HFF-Myc (cell line): ENCODE results near the gene SH2D2A.

ENCODE experiments used
- DNase-seq: peaks from one replicate; pipeline ENCODE4 v3.0.0-alpha.2; 2011; ENCODE audit warnings: low read depth; ENCODE audit errors: extremely low read depth
- H3K4me3 ChIP-seq: replicated peaks from 2 replicates; pipeline ENCODE4 v1.5.1; 2011; ENCODE audit warnings: low read depth, mild to moderate bottlenecking, control low read depth, low read length
- TF ChIP-seq, protein P1 (sequence below): IDR thresholded peaks from 2 replicates; pipeline ENCODE4 v1.5.1; 2012; ENCODE audit warnings: mild to moderate bottlenecking, low read depth, low read length, control low read depth; ENCODE audit errors: missing control alignments

The SH2D2A gene

DNA sequence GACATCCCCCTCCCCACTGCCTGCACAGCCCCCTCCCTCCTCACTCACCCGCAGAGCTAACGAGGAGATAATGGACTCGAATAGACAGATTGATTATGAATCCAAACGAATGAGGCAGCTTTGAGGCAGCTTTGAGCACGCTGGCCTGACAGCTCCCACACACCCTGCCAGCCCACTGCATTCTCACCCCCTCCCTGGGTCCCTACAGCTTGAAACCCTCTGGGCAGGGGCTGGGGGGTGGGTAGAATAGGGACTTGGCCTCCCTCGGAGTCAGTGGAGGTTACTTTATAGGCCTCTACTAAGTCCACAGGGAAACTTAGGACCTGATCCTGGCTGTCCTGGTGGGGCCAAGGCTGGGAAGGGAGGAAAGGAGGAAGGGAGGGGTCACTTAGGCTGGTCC is 45.9 kb upstream of the SH2D2A start:
- TF ChIP-seq, protein P1, sequence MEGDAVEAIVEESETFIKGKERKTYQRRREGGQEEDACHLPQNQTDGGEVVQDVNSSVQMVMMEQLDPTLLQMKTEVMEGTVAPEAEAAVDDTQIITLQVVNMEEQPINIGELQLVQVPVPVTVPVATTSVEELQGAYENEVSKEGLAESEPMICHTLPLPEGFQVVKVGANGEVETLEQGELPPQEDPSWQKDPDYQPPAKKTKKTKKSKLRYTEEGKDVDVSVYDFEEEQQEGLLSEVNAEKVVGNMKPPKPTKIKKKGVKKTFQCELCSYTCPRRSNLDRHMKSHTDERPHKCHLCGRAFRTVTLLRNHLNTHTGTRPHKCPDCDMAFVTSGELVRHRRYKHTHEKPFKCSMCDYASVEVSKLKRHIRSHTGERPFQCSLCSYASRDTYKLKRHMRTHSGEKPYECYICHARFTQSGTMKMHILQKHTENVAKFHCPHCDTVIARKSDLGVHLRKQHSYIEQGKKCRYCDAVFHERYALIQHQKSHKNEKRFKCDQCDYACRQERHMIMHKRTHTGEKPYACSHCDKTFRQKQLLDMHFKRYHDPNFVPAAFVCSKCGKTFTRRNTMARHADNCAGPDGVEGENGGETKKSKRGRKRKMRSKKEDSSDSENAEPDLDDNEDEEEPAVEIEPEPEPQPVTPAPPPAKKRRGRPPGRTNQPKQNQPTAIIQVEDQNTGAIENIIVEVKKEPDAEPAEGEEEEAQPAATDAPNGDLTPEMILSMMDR = no peak
- DNase-seq = no peak
- H3K4me3 ChIP-seq = no peak overlapping the region

DNA sequence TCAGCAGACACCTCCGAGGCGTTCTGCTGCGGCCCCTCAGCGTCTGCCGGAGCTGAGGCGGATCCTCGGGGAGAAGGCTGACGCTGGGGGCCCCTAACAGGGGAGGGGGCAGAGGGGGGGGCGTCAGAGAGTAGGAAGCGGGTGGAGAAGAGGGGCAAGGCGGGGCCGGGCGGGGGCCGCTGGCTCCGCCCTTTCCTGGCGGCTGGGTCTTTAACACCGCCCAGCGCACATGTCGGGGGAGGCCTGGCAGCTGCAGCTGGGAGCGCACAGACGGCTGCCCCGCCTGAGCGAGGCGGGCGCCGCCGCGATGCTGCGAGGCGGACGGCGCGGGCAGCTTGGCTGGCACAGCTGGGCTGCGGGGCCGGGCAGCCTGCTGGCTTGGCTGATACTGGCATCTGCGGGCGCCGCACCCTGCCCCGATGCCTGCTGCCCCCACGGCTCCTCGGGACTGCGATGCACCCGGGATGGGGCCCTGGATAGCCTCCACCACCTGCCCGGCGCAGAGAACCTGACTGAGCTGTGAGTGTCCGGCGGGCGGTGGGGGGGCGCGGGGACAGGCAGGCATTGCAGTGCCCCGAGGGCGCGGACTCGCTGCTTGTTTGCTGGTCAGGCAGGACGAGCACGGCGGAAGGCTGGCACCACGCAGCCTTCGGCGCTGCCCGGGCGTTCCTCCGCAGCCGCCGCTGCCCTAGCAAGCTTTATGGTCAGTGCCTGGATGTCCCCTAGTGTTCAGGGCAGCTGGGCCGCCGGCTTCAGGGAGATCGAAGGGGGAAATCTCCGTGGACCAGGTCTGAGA is 44.2 kb upstream of the SH2D2A start, which contains the start of gene NTRK1:
NTRK1 (plus strand) TSS at position 238 of the 796 bp plus-strand sequence; CDS start at position 308, 70 bp downstream.
- DNase-seq = no peak
- TF ChIP-seq, protein P1 = no peak
- H3K4me3 ChIP-seq = peak within 1 kb of the TSS; percentile 28

DNA sequence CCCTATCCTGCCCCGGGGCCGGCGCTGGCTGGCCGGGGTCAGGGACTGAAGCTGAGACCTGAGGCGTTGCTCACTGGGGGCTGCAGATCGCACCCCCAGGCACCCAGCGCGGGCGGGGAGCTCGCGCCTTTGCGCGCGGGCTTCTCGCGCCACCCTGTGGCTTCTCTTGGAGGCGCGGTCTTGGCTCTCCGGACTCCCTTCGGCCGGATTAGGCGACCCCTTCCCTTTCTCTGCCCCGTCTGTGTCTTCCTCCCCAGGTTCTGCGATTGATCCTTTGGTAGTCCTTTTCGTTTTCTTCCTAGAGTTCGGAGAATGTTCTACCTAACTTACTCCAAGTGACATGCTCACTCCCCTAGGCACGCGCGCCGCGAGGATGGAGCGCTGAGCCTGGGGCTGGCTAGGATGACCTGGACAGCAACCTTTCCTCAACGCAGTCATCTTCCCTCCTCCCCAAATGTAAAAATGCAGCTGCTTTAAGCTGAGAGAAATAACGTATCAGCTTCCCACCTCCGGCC is 43.5 kb upstream of the SH2D2A start:
- TF ChIP-seq, protein P1 = peak; percentile 82
- DNase-seq = no peak
- H3K4me3 ChIP-seq = peak overlapping the region; percentile 28

DNA sequence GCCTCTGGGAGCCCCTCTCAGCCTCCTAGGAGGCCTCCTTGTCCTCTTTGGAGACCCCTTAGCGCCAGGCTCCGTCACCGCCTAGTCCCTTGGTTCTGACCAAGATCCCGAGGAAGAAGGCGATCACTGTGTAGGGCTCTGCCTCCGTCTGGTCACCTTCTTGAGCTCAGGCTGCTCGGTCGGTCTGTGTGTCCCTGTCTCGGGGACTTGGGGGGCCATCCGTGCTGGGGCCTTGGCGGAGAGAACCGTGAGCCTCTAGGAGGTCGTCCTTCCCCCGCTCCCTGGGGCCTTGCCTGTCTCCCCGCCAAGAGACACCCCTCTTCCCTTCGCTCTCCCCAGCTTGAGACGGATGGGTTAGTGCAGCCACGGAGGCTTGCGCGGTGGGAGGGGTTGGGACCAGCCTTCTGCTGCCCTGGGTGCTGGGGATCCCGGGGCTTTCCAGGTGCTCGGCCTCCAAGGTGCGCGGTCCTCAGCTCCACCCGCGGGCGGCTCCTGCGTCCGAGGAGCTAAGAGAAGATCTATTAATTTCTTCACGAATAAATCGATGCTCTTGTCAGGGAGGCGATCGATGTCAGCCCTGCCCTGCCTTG is 43.0 kb upstream of the SH2D2A start:
- peak overlapping the region; percentile 28 for H3K4me3 ChIP-seq
- DNase-seq = no peak
- TF ChIP-seq, protein P1 = no peak

DNA sequence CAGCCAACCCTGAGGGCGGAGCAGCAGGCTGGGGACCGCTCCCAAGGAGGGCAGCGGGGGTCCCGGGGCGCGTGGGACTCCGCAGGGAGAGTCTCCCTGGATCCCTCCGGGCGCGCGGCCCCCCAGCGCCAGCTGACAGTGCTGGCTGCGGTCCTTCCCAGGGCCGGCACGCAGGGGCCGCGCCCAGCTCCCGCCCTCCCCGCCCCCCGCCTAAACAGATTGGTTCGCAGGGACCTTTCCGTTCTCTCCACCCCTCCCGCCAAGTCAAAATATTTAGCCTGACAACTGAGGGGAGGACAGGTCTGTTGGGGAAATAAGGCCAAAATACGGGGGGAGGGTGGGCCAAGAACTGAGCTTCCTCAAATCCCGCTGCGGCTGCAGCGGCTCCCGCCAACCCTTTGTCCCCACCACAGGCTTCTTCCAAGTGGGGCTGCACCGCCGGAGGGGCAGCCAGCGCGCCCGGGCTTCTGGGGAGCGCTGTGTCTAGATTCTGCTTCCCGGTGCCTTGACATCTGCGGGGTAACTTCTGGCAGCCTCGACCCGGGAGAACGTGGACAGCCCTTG is 42.4 kb upstream of the SH2D2A start, which contains the start of gene INSRR:
INSRR (minus strand) TSS at position 159 of the 564 bp plus-strand sequence. CDS start 496 bp downstream, outside the sequence.
- peak within 1 kb of the TSS; percentile 28 for H3K4me3 ChIP-seq
- DNase-seq = no peak
- TF ChIP-seq, protein P1 = no peak

DNA sequence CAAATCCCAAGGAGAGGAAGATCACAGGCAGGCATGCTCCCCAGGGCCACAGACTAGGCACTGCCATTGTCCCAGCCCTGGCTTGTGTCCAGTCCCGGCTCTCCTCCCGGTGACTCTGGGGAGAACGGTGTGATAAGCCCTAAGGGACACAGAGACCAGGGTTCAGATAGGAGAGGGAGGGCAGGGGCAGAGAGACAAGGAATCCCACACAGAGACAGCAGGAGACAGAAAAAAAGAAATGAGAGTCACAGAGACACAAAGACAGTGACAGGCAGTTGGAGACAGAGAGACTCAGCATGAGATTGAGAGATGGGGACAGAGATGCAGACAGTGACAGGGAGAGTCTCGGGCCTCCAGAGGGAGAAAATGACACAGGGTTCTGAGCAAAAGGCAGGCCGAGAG is 41.9 kb upstream of the SH2D2A start:
- H3K4me3 ChIP-seq = no peak overlapping the region
- TF ChIP-seq, protein P1 = no peak
- DNase-seq = no peak
